ENCODE results near the gene WDR87.
A peak's percentile ranks its signal among the peaks of the same experiment; 100 is the strongest.

The WDR87 gene

GRCh38 chr19:37906869-37907734, 708 bp upstream of the WDR87 start, which contains the start of gene SIPA1L3:
TSS of gene SIPA1L3 (plus strand) at chr19:37907208. CDS start at chr19:38081566, 174,358 bp downstream.
- DNase-seq (ENCODE audit: extremely low read depth, low read depth), result peak; percentile 85
- no peak for TF ChIP-seq CTCF (IDR thresholded peaks at IDR 0.05; ENCODE audit: low read depth, low read length, missing control alignments)
- H3K4me3 ChIP-seq (replicated peaks; ENCODE audit: low read depth, low read length), result peak within 1 kb of the TSS; percentile 92

GRCh38 chr19:37903096-37903495, 3.3 kb downstream of the WDR87 start:
- DNase-seq (ENCODE audit: extremely low read depth, low read depth), result no peak
- H3K4me3 ChIP-seq (replicated peaks; ENCODE audit: low read depth, low read length), result no peak overlapping the region
- TF ChIP-seq CTCF (IDR thresholded peaks at IDR 0.05; ENCODE audit: low read depth, low read length, missing control alignments), result no peak

GRCh38 chr19:37902668-37903067, 3.7 kb downstream of the WDR87 start:
- DNase-seq (ENCODE audit: extremely low read depth, low read depth), result peak; percentile 33
- peak; percentile 91 for TF ChIP-seq CTCF (IDR thresholded peaks at IDR 0.05; ENCODE audit: low read depth, low read length, missing control alignments)
- no peak overlapping the region for H3K4me3 ChIP-seq (replicated peaks; ENCODE audit: low read depth, low read length)

GRCh38 chr19:37899966-37900365, 6.4 kb downstream of the WDR87 start:
- no peak for DNase-seq (ENCODE audit: extremely low read depth, low read depth)
- no peak for TF ChIP-seq CTCF (IDR thresholded peaks at IDR 0.05; ENCODE audit: low read depth, low read length, missing control alignments)
- H3K4me3 ChIP-seq (replicated peaks; ENCODE audit: low read depth, low read length), result no peak overlapping the region

- no peak for TF ChIP-seq CTCF (IDR thresholded peaks at IDR 0.05; ENCODE audit: low read depth, low read length, missing control alignments)
- H3K4me3 ChIP-seq (replicated peaks; ENCODE audit: low read depth, low read length), result no peak overlapping the region
- no peak for DNase-seq (ENCODE audit: extremely low read depth, low read depth)
These were observed 6.9 kb downstream of the WDR87 start for GRCh38 chr19:37899453-37899852.

- no peak for TF ChIP-seq CTCF (IDR thresholded peaks at IDR 0.05; ENCODE audit: low read depth, low read length, missing control alignments)
- no peak overlapping the region for H3K4me3 ChIP-seq (replicated peaks; ENCODE audit: low read depth, low read length)
- DNase-seq (ENCODE audit: extremely low read depth, low read depth), result no peak
These were observed 10.2 kb downstream of the WDR87 start for GRCh38 chr19:37896180-37896579.
